HEK293 (cell line): ENCODE measurements around the gene RASD2.

Experiments
- ATF2 ChIP-seq: fragments of 450-650 bp; formaldehyde crosslinking; IDR thresholded peaks from 2 replicates; pipeline ENCODE4 v1.5.1; 2016; ENCODE audit warnings: missing biosample characterization, missing genetic modification characterization, low read depth
- EGR2 ChIP-seq: fragments of 450-650 bp; formaldehyde crosslinking; IDR thresholded peaks from 2 replicates; pipeline ENCODE4 v1.5.1; 2016; ENCODE audit warnings: low read depth, missing biosample characterization, missing genetic modification characterization
- FEZF1 ChIP-seq: fragments of 450-650 bp; formaldehyde crosslinking; IDR thresholded peaks from 2 replicates; pipeline ENCODE4 v1.5.1; 2016; ENCODE audit warnings: missing biosample characterization, missing genetic modification characterization
- GFI1B ChIP-seq: fragments of 450-650 bp; formaldehyde crosslinking; IDR thresholded peaks from 2 replicates; pipeline ENCODE4 v1.5.1; 2016; ENCODE audit warnings: missing biosample characterization, missing genetic modification characterization
- GLIS1 ChIP-seq: fragments of 450-650 bp; formaldehyde crosslinking; IDR thresholded peaks from 2 replicates; pipeline ENCODE4 v1.5.1; 2016; ENCODE audit warnings: missing biosample characterization, missing genetic modification characterization
- HOXC10 ChIP-seq: sonication (generic); formaldehyde crosslinking; IDR thresholded peaks from 2 replicates; pipeline ENCODE4 v1.8.1; 2023; ENCODE audit warnings: mild to moderate bottlenecking, missing genetic modification reagents
- HOXD13 ChIP-seq: sonication (generic); formaldehyde crosslinking; IDR thresholded peaks from 2 replicates; pipeline ENCODE4 v1.8.0; 2022; ENCODE audit warnings: missing genetic modification reagents, borderline replicate concordance
- INSM2 ChIP-seq: fragments of 450-650 bp; formaldehyde crosslinking; IDR thresholded peaks from 2 replicates; pipeline ENCODE4 v1.5.1; 2016; ENCODE audit warnings: missing biosample characterization, missing genetic modification characterization
- KLF9 ChIP-seq: fragments of 450-650 bp; formaldehyde crosslinking; IDR thresholded peaks from 2 replicates; pipeline ENCODE4 v1.5.1; 2016; ENCODE audit warnings: missing biosample characterization, missing genetic modification characterization, low read depth
- OVOL3 ChIP-seq: fragments of 450-650 bp; formaldehyde crosslinking; IDR thresholded peaks from 2 replicates; pipeline ENCODE4 v1.5.1; 2016; ENCODE audit warnings: missing biosample characterization, missing genetic modification characterization
- PRDM4 ChIP-seq: fragments of 450-650 bp; formaldehyde crosslinking; IDR thresholded peaks from 2 replicates; pipeline ENCODE4 v1.5.1; 2017; ENCODE audit warnings: missing biosample characterization, missing genetic modification characterization
- SALL2 ChIP-seq: fragments of 450-650 bp; formaldehyde crosslinking; IDR thresholded peaks from 2 replicates; pipeline ENCODE4 v1.5.0; 2017; ENCODE audit warnings: missing biosample characterization, mild to moderate bottlenecking, missing genetic modification characterization, borderline replicate concordance
- SCRT2 ChIP-seq: fragments of 450-650 bp; formaldehyde crosslinking; IDR thresholded peaks from 2 replicates; pipeline ENCODE4 v1.5.1; 2016; ENCODE audit warnings: missing biosample characterization, missing genetic modification characterization
- ZBTB49 ChIP-seq: fragments of 450-650 bp; formaldehyde crosslinking; IDR thresholded peaks from 2 replicates; pipeline ENCODE4 v1.5.1; 2016; ENCODE audit warnings: missing biosample characterization, missing genetic modification characterization, low read depth
- ZFP69B ChIP-seq: fragments of 450-650 bp; formaldehyde crosslinking; IDR thresholded peaks from 2 replicates; pipeline ENCODE4 v1.5.1; 2016; ENCODE audit warnings: missing biosample characterization, missing genetic modification characterization
- ZNF140 ChIP-seq: fragments of 450-650 bp; formaldehyde crosslinking; IDR thresholded peaks from 2 replicates; pipeline ENCODE4 v1.5.1; 2016; ENCODE audit warnings: missing biosample characterization, missing genetic modification characterization
- ZNF2 ChIP-seq: fragments of 450-650 bp; formaldehyde crosslinking; IDR thresholded peaks from 2 replicates; pipeline ENCODE4 v1.5.1; 2016; ENCODE audit warnings: missing biosample characterization, missing genetic modification characterization
- ZNF202 ChIP-seq: fragments of 450-650 bp; formaldehyde crosslinking; IDR thresholded peaks from 2 replicates; pipeline ENCODE4 v1.5.1; 2016; ENCODE audit warnings: missing biosample characterization, missing genetic modification characterization, borderline replicate concordance
- ZNF302 ChIP-seq: fragments of 450-650 bp; formaldehyde crosslinking; IDR thresholded peaks from 2 replicates; pipeline ENCODE4 v1.5.1; 2016; ENCODE audit warnings: missing biosample characterization, missing genetic modification characterization, low read depth
- ZNF341 ChIP-seq: fragments of 450-650 bp; formaldehyde crosslinking; IDR thresholded peaks from 2 replicates; pipeline ENCODE4; 2016; ENCODE audit warnings: low read depth, missing biosample characterization, missing genetic modification characterization
- ZNF404 ChIP-seq: fragments of 450-650 bp; formaldehyde crosslinking; IDR thresholded peaks from 2 replicates; pipeline ENCODE4 v1.5.1; 2017; ENCODE audit warnings: missing biosample characterization, missing genetic modification characterization
- ZNF529 ChIP-seq: fragments of 450-650 bp; formaldehyde crosslinking; IDR thresholded peaks from 2 replicates; pipeline ENCODE4 v1.5.1; 2017; ENCODE audit warnings: missing genetic modification characterization, missing biosample characterization; ENCODE audit not compliant: insufficient replicate concordance
- ZNF549 ChIP-seq: fragments of 450-650 bp; IDR thresholded peaks from 2 replicates; pipeline ENCODE4 v1.5.1; 2018; ENCODE audit warnings: missing biosample characterization, missing genetic modification characterization, mild to moderate bottlenecking, inconsistent platforms, moderate library complexity
- ZNF580 ChIP-seq: fragments of 450-650 bp; formaldehyde crosslinking; IDR thresholded peaks from 2 replicates; pipeline ENCODE4 v1.5.1; 2016; ENCODE audit warnings: missing biosample characterization, missing genetic modification characterization
- ZNF658 ChIP-seq: fragments of 450-650 bp; formaldehyde crosslinking; IDR thresholded peaks from 2 replicates; pipeline ENCODE4; 2016; ENCODE audit warnings: missing biosample characterization, missing genetic modification characterization
- ZNF660 ChIP-seq: fragments of 450-650 bp; IDR thresholded peaks from 2 replicates; pipeline ENCODE4 v1.5.1; 2018; ENCODE audit warnings: missing biosample characterization, mild to moderate bottlenecking, missing genetic modification characterization
- ZNF664 ChIP-seq: fragments of 450-650 bp; formaldehyde crosslinking; IDR thresholded peaks from 2 replicates; pipeline ENCODE4 v1.5.1; 2016; ENCODE audit warnings: missing biosample characterization, missing genetic modification characterization
- ZNF777 ChIP-seq: fragments of 450-650 bp; formaldehyde crosslinking; IDR thresholded peaks from 2 replicates; pipeline ENCODE4 v1.5.1; 2017; ENCODE audit warnings: missing biosample characterization, missing genetic modification characterization, borderline replicate concordance
- ZNF791 ChIP-seq: fragments of 450-650 bp; formaldehyde crosslinking; IDR thresholded peaks from 2 replicates; pipeline ENCODE4 v1.5.1; 2016; ENCODE audit warnings: missing biosample characterization, missing genetic modification characterization
- ZNF837 ChIP-seq: fragments of 450-650 bp; formaldehyde crosslinking; IDR thresholded peaks from 2 replicates; pipeline ENCODE4 v1.5.1; 2016; ENCODE audit warnings: missing biosample characterization, missing genetic modification characterization
- ZSCAN18 ChIP-seq: fragments of 450-650 bp; formaldehyde crosslinking; IDR thresholded peaks from 2 replicates; pipeline ENCODE4 v1.5.1; 2016; ENCODE audit warnings: missing biosample characterization, missing genetic modification characterization

Gene RASD2

GRCh38 chr22:35533365-35534029 is 7.1 kb upstream of the RASD2 start (continued):
- TF ChIP-seq ZNF341 (tag by site-specific recombination) (no peak), ATF2 (tag by site-specific recombination) (no peak), ZFP69B (tag by site-specific recombination) (no peak), ZSCAN18 (no peak), SCRT2 (tag by site-specific recombination) (no peak), ZNF777 (tag by site-specific recombination) (no peak), ZNF658 (tag by site-specific recombination) (peak; percentile 95), ZNF664 (tag by site-specific recombination) (no peak), EGR2 (tag by site-specific recombination) (no peak), SALL2 (peak; percentile 91; the same call in 1 of the 2 replicates), GFI1B (tag by site-specific recombination) (no peak), HOXC10 (CRISPR knock-in tag) (no peak), ZNF580 (tag by site-specific recombination) (no peak), GLIS1 (tag by site-specific recombination) (no peak), ZBTB49 (no peak), ZNF791 (tag by site-specific recombination) (no peak), ZNF202 (no peak), ZNF140 (no peak), PRDM4 (tag by site-specific recombination) (no peak), OVOL3 (tag by site-specific recombination) (no peak), ZNF2 (no peak), ZNF302 (tag by site-specific recombination) (no peak), KLF9 (tag by site-specific recombination) (no peak), ZNF660 (tag by site-specific recombination) (no peak), HOXD13 (no peak), ZNF837 (tag by site-specific recombination) (0 out of 2 replicates have a peak, but pooled peaks have one; percentile 46), FEZF1 (tag by site-specific recombination) (no peak), ZNF529 (no peak), ZNF549 (tag by site-specific recombination) (no peak), INSM2 (no peak), ZNF404 (tag by site-specific recombination) (no peak)
